ENCODE measurements around the gene GBP3.
A peak's percentile ranks its signal among the peaks of the same experiment; 100 is the strongest.
"Not testable (repeated sequence)": the region's sequence is repeated elsewhere in the genome, so short reads cannot be mapped to it uniquely, and the experiment has no call there.

The GBP3 gene

GRCh38 chr1:88974616-88975172 is 48.0 kb downstream of the GBP3 start:
- DNase-seq, result not testable (repeated sequence)

GRCh38 chr1:88973520-88974137 is 49.0 kb downstream of the GBP3 start:
- DNase-seq, result peak; percentile 6

GRCh38 chr1:88961647-88962275 is 60.9 kb downstream of the GBP3 start:
- no peak for DNase-seq

- no peak for DNase-seq
Measured at GRCh38 chr1:88961081-88961480, 61.6 kb downstream of the GBP3 start.

All from DMS153 (cell line).